Erythroblast (primary cell): Measurements from ENCODE around the gene ARID3B.

Experiments
- GATA1 ChIP-seq: IDR thresholded peaks from 2 replicates; pipeline ENCODE4 v1.6.1; 2011; ENCODE audit warnings: low read depth, mild to moderate bottlenecking, control low read depth, low read length, moderate library complexity
- POLR2A ChIP-seq: IDR thresholded peaks from 2 replicates; pipeline ENCODE4 v1.6.1; 2011; ENCODE audit warnings: mild to moderate bottlenecking, low read length

DNA sequence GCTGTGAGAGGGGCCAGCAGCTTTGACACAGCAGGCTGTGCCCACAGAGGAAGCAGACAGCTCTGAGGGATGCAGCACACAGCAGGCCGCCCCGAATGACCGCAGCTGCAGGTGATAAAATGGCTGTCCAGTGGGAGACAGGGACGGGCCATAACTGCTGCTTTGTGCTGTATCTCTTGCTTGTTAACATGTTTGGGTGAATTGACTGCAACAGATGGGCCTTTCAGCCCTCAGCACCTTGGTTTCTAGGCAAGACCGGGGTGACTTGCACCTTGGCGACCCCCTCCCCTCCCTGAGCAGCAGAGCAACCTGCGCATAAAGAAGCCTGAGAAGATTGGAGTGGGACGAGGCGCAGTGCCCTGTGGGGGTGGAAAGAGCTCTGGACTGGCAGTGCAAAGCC lies 38.0 kb downstream of the ARID3B start:
- TF ChIP-seq POLR2A: no peak
- TF ChIP-seq GATA1: no peak
